GM23338 (cell line): ENCODE measurements around the gene RABIF.

Experiments
- CREB1 ChIP-seq: fragments of 250-450 bp; sonication (Bioruptor Pico); IDR thresholded peaks from 2 replicates; pipeline ENCODE4 v1.5.0; 2020; ENCODE audit warnings: low read depth, mild to moderate bottlenecking, moderate library complexity
- EZH2 ChIP-seq: fragments of 200-600 bp; sonication (generic); IDR thresholded peaks from one replicate; pipeline ENCODE4 v1.8.0; 2017; ENCODE audit warnings: antibody characterized with exemption, mild to moderate bottlenecking, low read depth; ENCODE audit not compliant: unreplicated experiment
- EZH2phosphoT487 ChIP-seq: fragments of 200-600 bp; sonication (generic); IDR thresholded peaks from one replicate; pipeline ENCODE4 v1.8.1; 2018; ENCODE audit warnings: antibody characterized with exemption; ENCODE audit not compliant: unreplicated experiment
- JUNB ChIP-seq: IDR thresholded peaks from one replicate; pipeline ENCODE4 v1.6.1; 2016; ENCODE audit warnings: antibody characterized with exemption; ENCODE audit not compliant: unreplicated experiment
- NANOG ChIP-seq: IDR thresholded peaks from 2 replicates; pipeline ENCODE4 v1.6.1; 2016; ENCODE audit warnings: antibody characterized with exemption, borderline replicate concordance
- POLR2AphosphoS5 ChIP-seq: IDR thresholded peaks from 2 replicates; pipeline ENCODE4 v1.6.1; 2016; ENCODE audit warnings: antibody characterized with exemption, low read depth
- STAT1 ChIP-seq: IDR thresholded peaks from one replicate; pipeline ENCODE4 v1.6.1; 2016; ENCODE audit warnings: antibody characterized with exemption; ENCODE audit not compliant: unreplicated experiment
- ZNF114 ChIP-seq: fragments of 250-450 bp; sonication (Bioruptor Pico); IDR thresholded peaks from 2 replicates; pipeline ENCODE4 v1.5.0; 2020; ENCODE audit warnings: mild to moderate bottlenecking, moderate library complexity
- ZNF331 ChIP-seq: fragments of 250-450 bp; sonication (Bioruptor Pico); IDR thresholded peaks from 2 replicates; pipeline ENCODE4 v1.5.0; 2020; ENCODE audit warnings: low read depth, mild to moderate bottlenecking, moderate library complexity
- TF ChIP-seq, protein P1 (sequence below), 2 experiments: fragments of 200-600 bp in 1 of 2; sonication (generic) in 1 of 2; conservative IDR thresholded peaks; 2 replicates each; pipeline versions ENCODE4 v1.5.1 to v1.6.1; 2016 to 2017; ENCODE audit warnings: antibody characterized with exemption in 2 of 2, low read depth in 2 of 2, mild to moderate bottlenecking in 2 of 2, moderate library complexity in 1 of 2
- TF ChIP-seq, protein P2 (sequence below): IDR thresholded peaks from one replicate; pipeline ENCODE4 v1.6.1; 2018; ENCODE audit warnings: antibody characterized with exemption; ENCODE audit not compliant: unreplicated experiment
- TF ChIP-seq, protein P3 (sequence below): IDR thresholded peaks from 2 replicates; pipeline ENCODE4 v1.6.1; 2016; ENCODE audit warnings: antibody characterized with exemption
- TF ChIP-seq, protein P4 (sequence below): fragments of 250-450 bp; sonication (Bioruptor Pico); IDR thresholded peaks from 2 replicates; pipeline ENCODE4 v1.5.0; 2020; ENCODE audit warnings: mild to moderate bottlenecking, moderate library complexity

DNA sequence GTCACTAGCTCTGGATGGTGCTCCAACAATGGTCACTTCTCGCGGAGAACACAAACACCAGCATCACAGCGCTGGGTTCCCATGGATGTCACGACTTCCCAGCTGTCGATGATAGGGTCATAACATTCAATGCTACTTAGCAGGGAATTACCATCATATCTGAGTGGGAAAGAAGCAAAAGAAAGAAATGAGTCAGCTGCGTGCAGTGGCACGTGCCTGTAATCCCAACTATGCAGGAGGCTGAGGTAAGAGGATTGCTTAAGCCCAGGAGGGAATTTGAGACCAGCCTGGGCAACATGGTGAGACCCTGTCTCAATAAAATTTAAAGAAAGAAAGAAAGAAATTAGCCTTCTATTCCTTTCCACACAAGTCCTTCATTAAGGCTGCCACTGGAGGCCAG lies 3.6 kb upstream of the RABIF start:
- TF ChIP-seq, protein P1, sequence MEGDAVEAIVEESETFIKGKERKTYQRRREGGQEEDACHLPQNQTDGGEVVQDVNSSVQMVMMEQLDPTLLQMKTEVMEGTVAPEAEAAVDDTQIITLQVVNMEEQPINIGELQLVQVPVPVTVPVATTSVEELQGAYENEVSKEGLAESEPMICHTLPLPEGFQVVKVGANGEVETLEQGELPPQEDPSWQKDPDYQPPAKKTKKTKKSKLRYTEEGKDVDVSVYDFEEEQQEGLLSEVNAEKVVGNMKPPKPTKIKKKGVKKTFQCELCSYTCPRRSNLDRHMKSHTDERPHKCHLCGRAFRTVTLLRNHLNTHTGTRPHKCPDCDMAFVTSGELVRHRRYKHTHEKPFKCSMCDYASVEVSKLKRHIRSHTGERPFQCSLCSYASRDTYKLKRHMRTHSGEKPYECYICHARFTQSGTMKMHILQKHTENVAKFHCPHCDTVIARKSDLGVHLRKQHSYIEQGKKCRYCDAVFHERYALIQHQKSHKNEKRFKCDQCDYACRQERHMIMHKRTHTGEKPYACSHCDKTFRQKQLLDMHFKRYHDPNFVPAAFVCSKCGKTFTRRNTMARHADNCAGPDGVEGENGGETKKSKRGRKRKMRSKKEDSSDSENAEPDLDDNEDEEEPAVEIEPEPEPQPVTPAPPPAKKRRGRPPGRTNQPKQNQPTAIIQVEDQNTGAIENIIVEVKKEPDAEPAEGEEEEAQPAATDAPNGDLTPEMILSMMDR (conservative IDR thresholded peaks at IDR 0.05; ENCODE audit: low read depth in 2 of 2), result no peak
- no peak for TF ChIP-seq STAT1
- TF ChIP-seq NANOG, result no peak
- TF ChIP-seq EZH2phosphoT487, result no peak
- TF ChIP-seq, protein P2, sequence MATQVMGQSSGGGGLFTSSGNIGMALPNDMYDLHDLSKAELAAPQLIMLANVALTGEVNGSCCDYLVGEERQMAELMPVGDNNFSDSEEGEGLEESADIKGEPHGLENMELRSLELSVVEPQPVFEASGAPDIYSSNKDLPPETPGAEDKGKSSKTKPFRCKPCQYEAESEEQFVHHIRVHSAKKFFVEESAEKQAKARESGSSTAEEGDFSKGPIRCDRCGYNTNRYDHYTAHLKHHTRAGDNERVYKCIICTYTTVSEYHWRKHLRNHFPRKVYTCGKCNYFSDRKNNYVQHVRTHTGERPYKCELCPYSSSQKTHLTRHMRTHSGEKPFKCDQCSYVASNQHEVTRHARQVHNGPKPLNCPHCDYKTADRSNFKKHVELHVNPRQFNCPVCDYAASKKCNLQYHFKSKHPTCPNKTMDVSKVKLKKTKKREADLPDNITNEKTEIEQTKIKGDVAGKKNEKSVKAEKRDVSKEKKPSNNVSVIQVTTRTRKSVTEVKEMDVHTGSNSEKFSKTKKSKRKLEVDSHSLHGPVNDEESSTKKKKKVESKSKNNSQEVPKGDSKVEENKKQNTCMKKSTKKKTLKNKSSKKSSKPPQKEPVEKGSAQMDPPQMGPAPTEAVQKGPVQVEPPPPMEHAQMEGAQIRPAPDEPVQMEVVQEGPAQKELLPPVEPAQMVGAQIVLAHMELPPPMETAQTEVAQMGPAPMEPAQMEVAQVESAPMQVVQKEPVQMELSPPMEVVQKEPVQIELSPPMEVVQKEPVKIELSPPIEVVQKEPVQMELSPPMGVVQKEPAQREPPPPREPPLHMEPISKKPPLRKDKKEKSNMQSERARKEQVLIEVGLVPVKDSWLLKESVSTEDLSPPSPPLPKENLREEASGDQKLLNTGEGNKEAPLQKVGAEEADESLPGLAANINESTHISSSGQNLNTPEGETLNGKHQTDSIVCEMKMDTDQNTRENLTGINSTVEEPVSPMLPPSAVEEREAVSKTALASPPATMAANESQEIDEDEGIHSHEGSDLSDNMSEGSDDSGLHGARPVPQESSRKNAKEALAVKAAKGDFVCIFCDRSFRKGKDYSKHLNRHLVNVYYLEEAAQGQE, result no peak
- TF ChIP-seq POLR2AphosphoS5, result no peak
- TF ChIP-seq CREB1 (CRISPR knock-in tag), result no peak
- TF ChIP-seq JUNB, result no peak
- no peak for TF ChIP-seq EZH2
- TF ChIP-seq ZNF331 (CRISPR knock-in tag), result no peak
- TF ChIP-seq, protein P3, sequence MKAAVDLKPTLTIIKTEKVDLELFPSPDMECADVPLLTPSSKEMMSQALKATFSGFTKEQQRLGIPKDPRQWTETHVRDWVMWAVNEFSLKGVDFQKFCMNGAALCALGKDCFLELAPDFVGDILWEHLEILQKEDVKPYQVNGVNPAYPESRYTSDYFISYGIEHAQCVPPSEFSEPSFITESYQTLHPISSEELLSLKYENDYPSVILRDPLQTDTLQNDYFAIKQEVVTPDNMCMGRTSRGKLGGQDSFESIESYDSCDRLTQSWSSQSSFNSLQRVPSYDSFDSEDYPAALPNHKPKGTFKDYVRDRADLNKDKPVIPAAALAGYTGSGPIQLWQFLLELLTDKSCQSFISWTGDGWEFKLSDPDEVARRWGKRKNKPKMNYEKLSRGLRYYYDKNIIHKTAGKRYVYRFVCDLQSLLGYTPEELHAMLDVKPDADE, result no peak
- TF ChIP-seq, protein P4, sequence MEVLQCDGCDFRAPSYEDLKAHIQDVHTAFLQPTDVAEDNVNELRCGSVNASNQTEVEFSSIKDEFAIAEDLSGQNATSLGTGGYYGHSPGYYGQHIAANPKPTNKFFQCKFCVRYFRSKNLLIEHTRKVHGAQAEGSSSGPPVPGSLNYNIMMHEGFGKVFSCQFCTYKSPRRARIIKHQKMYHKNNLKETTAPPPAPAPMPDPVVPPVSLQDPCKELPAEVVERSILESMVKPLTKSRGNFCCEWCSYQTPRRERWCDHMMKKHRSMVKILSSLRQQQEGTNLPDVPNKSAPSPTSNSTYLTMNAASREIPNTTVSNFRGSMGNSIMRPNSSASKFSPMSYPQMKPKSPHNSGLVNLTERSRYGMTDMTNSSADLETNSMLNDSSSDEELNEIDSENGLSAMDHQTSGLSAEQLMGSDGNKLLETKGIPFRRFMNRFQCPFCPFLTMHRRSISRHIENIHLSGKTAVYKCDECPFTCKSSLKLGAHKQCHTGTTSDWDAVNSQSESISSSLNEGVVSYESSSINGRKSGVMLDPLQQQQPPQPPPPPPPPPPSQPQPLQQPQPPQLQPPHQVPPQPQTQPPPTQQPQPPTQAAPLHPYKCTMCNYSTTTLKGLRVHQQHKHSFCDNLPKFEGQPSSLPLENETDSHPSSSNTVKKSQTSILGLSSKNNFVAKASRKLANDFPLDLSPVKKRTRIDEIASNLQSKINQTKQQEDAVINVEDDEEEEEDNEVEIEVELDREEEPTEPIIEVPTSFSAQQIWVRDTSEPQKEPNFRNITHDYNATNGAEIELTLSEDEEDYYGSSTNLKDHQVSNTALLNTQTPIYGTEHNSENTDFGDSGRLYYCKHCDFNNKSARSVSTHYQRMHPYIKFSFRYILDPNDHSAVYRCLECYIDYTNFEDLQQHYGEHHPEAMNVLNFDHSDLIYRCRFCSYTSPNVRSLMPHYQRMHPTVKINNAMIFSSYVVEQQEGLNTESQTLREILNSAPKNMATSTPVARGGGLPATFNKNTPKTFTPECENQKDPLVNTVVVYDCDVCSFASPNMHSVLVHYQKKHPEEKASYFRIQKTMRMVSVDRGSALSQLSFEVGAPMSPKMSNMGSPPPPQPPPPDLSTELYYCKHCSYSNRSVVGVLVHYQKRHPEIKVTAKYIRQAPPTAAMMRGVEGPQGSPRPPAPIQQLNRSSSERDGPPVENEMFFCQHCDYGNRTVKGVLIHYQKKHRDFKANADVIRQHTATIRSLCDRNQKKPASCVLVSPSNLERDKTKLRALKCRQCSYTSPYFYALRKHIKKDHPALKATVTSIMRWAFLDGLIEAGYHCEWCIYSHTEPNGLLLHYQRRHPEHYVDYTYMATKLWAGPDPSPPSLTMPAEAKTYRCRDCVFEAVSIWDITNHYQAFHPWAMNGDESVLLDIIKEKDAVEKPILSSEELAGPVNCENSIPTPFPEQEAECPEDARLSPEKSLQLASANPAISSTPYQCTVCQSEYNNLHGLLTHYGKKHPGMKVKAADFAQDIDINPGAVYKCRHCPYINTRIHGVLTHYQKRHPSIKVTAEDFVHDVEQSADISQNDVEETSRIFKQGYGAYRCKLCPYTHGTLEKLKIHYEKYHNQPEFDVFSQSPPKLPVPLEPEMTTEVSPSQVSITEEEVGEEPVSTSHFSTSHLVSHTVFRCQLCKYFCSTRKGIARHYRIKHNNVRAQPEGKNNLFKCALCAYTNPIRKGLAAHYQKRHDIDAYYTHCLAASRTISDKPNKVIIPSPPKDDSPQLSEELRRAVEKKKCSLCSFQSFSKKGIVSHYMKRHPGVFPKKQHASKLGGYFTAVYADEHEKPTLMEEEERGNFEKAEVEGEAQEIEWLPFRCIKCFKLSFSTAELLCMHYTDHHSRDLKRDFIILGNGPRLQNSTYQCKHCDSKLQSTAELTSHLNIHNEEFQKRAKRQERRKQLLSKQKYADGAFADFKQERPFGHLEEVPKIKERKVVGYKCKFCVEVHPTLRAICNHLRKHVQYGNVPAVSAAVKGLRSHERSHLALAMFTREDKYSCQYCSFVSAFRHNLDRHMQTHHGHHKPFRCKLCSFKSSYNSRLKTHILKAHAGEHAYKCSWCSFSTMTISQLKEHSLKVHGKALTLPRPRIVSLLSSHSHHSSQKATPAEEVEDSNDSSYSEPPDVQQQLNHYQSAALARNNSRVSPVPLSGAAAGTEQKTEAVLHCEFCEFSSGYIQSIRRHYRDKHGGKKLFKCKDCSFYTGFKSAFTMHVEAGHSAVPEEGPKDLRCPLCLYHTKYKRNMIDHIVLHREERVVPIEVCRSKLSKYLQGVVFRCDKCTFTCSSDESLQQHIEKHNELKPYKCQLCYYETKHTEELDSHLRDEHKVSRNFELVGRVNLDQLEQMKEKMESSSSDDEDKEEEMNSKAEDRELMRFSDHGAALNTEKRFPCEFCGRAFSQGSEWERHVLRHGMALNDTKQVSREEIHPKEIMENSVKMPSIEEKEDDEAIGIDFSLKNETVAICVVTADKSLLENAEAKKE (CRISPR knock-in tag), result no peak
- no peak for TF ChIP-seq ZNF114 (CRISPR knock-in tag)
